GM15510 (cell line): ENCODE data around the gene RAB41.

ENCODE experiments used
- POLR2A ChIP-seq: IDR thresholded peaks from 3 replicates; pipeline ENCODE4 v1.6.1; 2011; ENCODE audit warnings: borderline replicate concordance; ENCODE audit not compliant: insufficient read length; ENCODE audit errors: extremely low read depth

RAB41 gene

GRCh38 chrX:70268034-70268433, 13.9 kb upstream of the RAB41 start, which contains the start of gene ARR3:
Gene ARR3 (plus strand): TSS chrX:70268334. CDS start chrX:70269386, 1,052 bp downstream.
- TF ChIP-seq POLR2A: no peak

- TF ChIP-seq POLR2A: no peak
Measured at GRCh38 chrX:70279081-70279480, 2.9 kb upstream of the RAB41 start.

GRCh38 chrX:70280573-70280972, 1.4 kb upstream of the RAB41 start:
- TF ChIP-seq POLR2A: no peak

- TF ChIP-seq POLR2A: no peak
Measured at GRCh38 chrX:70289168-70289792, 7.3 kb downstream of the RAB41 start.

GRCh38 chrX:70289793-70290770, 8.1 kb downstream of the RAB41 start, which contains the start of the genes KIF4A and PDZD11:
Gene KIF4A (plus strand): TSS chrX:70290104. CDS start chrX:70290459, 355 bp downstream.
Gene PDZD11 (minus strand): TSS chrX:70289927. CDS start chrX:70289341, 586 bp downstream.
- peak; percentile 73 for TF ChIP-seq POLR2A

- no peak for TF ChIP-seq POLR2A
Measured at GRCh38 chrX:70292788-70293187, 10.8 kb downstream of the RAB41 start.

- no peak for TF ChIP-seq POLR2A
Measured at GRCh38 chrX:70293621-70294020, 11.6 kb downstream of the RAB41 start.

- no peak for TF ChIP-seq POLR2A
Measured at GRCh38 chrX:70301716-70302115, 19.7 kb downstream of the RAB41 start.

- no peak for TF ChIP-seq POLR2A
Measured at GRCh38 chrX:70313503-70313902, 31.5 kb downstream of the RAB41 start.

GRCh38 chrX:70322784-70323183, 40.8 kb downstream of the RAB41 start:
- TF ChIP-seq POLR2A: no peak

- no peak for TF ChIP-seq POLR2A
Measured at GRCh38 chrX:70324326-70324725, 42.4 kb downstream of the RAB41 start.

- no peak for TF ChIP-seq POLR2A
Measured at GRCh38 chrX:70331161-70331560, 49.2 kb downstream of the RAB41 start.

- TF ChIP-seq POLR2A: no peak
Measured at GRCh38 chrX:70332600-70332999, 50.6 kb downstream of the RAB41 start.
